GM12891 (cell line): Measurements from ENCODE around the gene MED29. TPM values are rescaled to one million over a fixed set of nuclear protein-coding genes. Genes with fewer than 3 reads are reported as not detected.

ENCODE experiments used
- DNase-seq: peaks from one replicate; pipeline ENCODE4 v3.0.0; 2011; ENCODE audit warnings: low spot score; ENCODE audit not compliant: insufficient read length
- FAIRE-seq: peaks from 2 replicates; lab custom pipeline; 2011; peaks lifted over from hg19 to GRCh38; lab: Jason Lieb, UNC
- PAX5 ChIP-seq: IDR thresholded peaks from 2 replicates; pipeline ENCODE4 v1.6.1; 2011; ENCODE audit warnings: low read length, moderate library complexity, mild to moderate bottlenecking; ENCODE audit not compliant: insufficient read depth, severe bottlenecking
- POLR2A ChIP-seq: IDR thresholded peaks from 2 replicates; pipeline ENCODE4 v1.6.1; 2011; ENCODE audit warnings: low read depth, low read length, control low read depth
- POLR2AphosphoS5 ChIP-seq: IDR thresholded peaks from 2 replicates; pipeline ENCODE4 v1.6.1; 2011; ENCODE audit warnings: low read depth, low read length, control low read depth
- POU2F2 ChIP-seq: IDR thresholded peaks from 2 replicates; pipeline ENCODE4 v1.6.1; 2011; ENCODE audit warnings: low read depth, mild to moderate bottlenecking, control low read depth, low read length, moderate library complexity
- SPI1 ChIP-seq: IDR thresholded peaks from 2 replicates; pipeline ENCODE4 v1.6.1; 2011; ENCODE audit warnings: low read depth, low read length, control low read depth
- TAF1 ChIP-seq: IDR thresholded peaks from 2 replicates; pipeline ENCODE4 v1.6.1; 2011; ENCODE audit warnings: low read depth, low read length, control low read depth
- polyA plus RNA-seq: library from polyadenylated mRNA; unstranded; fragments of >200 nt; gene quantifications from one replicate; pipeline ENCODE4 v1.2.1, GENCODE V29; 2012; ENCODE audit warnings: low read depth, missing spikeins, inconsistent platforms; ENCODE audit not compliant: missing spikeins

Gene MED29, protein sequence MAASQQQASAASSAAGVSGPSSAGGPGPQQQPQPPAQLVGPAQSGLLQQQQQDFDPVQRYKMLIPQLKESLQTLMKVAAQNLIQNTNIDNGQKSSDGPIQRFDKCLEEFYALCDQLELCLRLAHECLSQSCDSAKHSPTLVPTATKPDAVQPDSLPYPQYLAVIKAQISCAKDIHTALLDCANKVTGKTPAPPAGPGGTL
- polyA plus RNA-seq: 13.1 TPM

DNA sequence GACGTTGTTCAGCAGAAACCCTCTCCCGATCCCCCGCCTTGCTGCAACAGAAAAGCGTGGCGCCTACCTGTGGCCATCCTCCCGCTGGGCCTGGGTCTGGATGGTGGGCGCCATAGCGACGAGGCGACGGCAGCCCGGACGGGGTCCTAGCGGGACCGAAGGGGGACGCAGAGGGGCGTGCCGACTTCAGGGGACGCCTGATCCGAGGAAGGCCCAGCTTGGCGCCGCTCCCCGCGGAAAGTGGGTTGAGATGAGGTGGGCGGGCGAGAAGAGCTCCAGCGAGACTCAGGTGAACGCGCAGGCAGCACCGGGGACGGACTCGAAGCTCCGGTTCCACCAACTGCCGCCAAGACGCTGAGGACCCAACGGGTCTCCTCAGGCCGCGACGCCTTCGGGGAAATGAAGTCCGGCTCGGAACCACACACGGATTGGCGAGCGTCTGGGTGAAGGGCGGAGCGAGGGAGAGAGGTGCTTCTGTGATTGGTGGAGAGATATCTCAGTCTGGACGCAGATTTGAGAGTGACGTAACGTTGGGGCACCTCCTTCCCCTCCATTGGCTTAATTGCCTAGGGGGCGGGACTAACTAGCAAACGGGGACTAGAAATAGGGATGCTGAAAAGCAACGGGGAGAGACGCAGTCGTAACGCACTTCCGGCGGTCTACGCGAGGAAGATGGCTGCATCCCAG, at the start of gene MED29, which contains the start of gene PAF1:
MED29 (plus strand) TSS at position 628 of the 687 bp plus-strand sequence; CDS start at position 673, 45 bp downstream.
PAF1 (minus strand) TSS at position 356 of the 687 bp plus-strand sequence; CDS start at position 114, 242 bp downstream.
- FAIRE-seq (peak; percentile 100), DNase-seq (peak; percentile 98)
- TF ChIP-seq POU2F2 (peak; percentile 70; the same call in 1 of the 2 replicates), POLR2AphosphoS5 (peak; percentile 94), TAF1 (peak; percentile 98), PAX5 (no peak), SPI1 (peak; percentile 26; the same call in 1 of the 2 replicates), POLR2A (peak; percentile 98)

DNA sequence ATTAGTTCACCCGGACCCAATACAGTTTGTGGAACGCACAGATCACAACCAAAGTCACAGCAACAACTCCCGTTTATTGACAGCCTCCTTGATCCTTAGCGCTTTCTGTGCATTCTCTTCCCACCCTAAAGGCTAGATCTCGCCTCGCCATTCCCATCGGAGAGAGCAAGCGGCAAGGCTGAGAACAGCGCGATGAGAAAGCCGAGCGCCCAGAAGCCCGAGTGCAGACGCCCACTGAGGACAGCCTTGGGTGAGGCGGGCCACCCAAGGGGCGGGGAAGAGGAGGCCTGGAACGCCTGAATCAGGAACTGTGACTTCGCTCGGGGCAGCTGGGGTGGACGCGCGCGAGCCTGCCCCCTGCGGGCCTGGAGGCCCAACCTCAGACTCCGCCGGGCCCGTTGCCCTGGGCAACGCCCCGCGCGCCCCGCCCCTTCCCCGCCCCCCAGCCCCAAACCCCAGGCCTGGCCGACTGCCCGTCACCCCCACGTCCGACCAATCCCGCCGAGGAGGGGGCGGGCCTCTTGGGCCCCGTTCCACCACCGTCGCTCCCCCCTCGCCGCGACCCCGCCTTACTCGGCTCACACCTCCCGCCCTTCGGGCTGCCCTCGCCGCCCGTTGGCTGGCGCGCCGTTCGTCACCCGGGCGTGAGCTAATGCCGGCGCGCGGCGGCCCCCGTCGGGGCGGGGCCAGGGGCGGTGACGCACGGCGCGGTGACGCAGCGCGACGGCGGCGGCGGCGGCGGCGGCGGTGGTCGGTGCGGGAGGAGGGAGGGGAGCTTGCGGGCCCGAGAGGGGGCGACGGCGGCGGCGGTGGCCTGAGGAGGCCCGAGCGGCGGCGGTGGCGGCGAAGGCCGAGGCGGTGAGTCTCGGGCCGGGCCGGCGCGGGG, 49.2 kb upstream of the MED29 start, which contains the start of gene SAMD4B:
SAMD4B (plus strand) TSS at position 703 of the 886 bp plus-strand sequence. CDS start 14,473 bp downstream, outside the sequence.
- FAIRE-seq (peak; percentile 99), DNase-seq (peak; percentile 95)
- no peak for TF ChIP-seq POU2F2
- TF ChIP-seq TAF1: peak; percentile 94
- TF ChIP-seq PAX5: peak; percentile 86
- peak; percentile 38; the same call in 1 of the 2 replicates for TF ChIP-seq SPI1
- peak; percentile 96 for TF ChIP-seq POLR2AphosphoS5
- peak; percentile 95 for TF ChIP-seq POLR2A

DNA sequence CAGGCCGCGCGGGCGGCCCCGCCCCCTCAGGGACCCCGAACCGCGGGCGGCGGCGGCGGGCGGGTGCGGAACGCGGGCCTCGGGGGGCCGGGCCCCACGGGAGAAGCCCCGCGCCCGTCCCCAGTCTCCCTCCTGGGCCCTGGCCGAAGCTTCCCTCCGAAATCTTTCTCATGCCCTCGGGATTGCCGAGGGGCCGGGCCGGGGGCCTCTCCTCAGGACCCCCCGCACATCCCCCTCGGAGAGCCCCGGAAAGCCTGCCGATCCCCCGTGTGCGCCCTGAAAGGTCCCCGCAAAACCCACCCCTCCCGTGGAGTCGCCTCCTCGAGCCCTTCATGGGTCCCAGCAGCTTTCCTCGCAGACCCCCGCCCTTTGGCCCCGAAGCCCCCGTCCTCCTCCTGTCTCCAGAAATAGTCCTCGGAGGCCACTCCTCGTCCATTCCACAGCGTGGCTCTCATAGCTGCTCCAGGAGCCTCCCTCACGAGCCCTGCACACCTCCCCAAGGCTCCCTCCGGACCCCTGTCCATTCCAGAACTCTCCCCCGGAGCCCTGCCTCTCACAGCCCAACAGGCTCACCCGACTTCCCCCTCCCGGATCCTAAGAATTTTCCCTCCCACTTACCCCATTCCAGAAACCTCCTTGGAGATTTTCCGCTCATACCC, 48.4 kb upstream of the MED29 start:
- TF ChIP-seq SPI1 (no peak), POLR2AphosphoS5 (no peak), POLR2A (no peak), POU2F2 (no peak), TAF1 (no peak), PAX5 (no peak)
- DNase-seq (no peak), FAIRE-seq (no peak)

DNA sequence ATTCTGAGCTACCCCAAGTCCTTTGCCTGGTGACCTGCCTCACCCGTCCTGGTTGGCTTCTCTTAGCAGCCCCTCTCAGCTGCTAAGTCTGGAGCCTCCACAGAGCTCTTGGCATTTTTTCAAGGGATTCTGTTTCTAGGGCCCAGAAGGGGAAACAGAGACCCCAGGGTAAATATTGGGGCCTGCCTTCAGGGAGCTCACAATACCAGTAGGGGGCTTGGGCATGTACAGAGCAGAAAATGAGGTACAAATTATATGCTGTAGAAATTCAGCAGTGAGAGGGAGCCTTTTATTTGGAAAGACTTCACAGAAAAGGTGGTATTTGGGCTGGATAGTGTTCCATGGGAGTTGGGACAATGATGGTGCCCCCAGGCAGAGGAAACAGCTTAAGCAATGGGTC, 45.2 kb upstream of the MED29 start:
- FAIRE-seq: no peak
- TF ChIP-seq POLR2A (no peak), SPI1 (no peak), TAF1 (no peak), POU2F2 (no peak), PAX5 (no peak), POLR2AphosphoS5 (no peak)

DNA sequence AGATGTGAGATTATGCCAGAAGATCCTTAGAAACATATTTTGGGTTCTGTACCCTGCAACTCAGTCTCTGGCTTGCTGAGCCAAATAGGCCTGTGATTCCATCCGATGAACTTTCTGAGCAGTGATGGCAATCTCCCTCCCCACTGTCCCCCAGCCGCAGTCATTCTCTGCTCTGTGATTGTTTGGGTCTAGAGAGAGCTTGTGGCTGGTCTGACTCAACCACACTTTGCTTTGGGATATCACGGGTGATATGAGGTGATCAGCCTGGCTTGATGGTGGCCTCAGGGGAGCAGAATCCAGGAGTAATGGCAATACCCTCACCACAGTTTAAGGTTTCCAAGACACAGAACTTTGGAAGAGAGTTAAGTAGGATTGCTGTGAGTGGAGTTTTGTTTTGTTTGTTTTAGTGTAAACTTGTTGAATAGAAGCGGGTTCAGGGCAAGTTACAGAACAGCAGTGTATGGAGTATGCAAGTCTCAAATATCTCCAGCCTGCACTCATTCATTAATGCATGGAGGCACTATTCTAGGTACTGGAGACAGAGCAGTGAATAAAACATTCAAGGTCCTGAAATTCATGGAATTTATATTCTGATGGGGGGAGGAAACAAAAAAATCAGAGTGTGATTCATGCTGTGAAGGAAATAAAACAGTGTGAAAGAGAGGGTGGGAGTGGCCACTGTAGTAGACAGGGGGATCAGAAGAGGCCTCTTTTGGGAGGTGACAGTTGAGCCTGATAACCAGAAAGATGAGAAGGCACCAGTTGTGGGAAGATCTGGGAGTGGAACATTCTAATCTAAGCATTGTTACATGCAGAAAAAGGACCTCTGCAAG, 43.6 kb upstream of the MED29 start:
- FAIRE-seq: no peak
- DNase-seq: no peak
- TF ChIP-seq POLR2A (no peak), POU2F2 (no peak), POLR2AphosphoS5 (no peak)

More for the DNA sequence above, 45.2 kb upstream of the MED29 start:
- DNase-seq: no peak

DNA sequence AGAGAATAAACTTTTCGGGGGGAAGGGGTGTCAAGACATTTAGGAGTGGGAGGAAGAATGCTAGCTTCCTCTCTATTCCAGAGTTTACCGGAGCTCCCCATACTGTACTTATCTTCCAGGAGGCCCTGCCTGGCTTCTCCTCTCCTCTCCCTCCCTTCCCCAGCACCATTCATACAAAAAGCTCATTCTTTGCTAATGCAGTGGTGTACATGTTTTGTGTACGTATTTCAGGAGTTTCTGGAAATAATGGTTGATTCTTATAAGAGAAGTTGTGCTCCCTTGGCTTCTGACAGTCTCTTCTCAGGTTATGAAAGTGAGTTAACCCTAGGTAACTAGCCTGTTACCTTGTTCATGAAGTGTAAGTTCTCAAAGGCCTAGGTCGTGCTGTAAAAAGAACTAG, 41.9 kb upstream of the MED29 start:
- no peak for FAIRE-seq

DNA sequence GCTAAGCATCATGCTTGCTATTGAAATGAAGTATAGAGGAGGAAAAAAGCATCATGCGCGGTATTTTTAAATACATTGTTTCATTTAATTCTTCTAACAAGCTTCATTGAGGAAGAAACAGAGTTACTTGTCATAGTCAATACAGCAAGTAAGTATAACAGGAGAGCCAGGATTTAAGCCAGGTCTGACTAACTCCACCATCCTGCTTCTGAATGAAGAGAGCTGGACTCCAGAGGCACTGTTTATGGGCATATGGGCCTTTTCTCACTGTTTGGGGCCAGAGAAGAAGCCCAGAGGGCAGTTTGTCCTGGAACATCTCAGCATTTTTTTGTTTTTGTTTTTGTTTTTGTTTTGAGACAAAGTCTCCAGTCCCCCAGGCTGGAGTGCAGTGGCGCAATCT, 41.0 kb upstream of the MED29 start:
- no peak for FAIRE-seq

More for the DNA sequence above, 41.9 kb upstream of the MED29 start:
- TF ChIP-seq PAX5: no peak
- TF ChIP-seq POLR2AphosphoS5: no peak
- TF ChIP-seq SPI1: no peak
- TF ChIP-seq POU2F2: no peak
- TF ChIP-seq POLR2A: no peak
- TF ChIP-seq TAF1: no peak
- DNase-seq: no peak

DNA sequence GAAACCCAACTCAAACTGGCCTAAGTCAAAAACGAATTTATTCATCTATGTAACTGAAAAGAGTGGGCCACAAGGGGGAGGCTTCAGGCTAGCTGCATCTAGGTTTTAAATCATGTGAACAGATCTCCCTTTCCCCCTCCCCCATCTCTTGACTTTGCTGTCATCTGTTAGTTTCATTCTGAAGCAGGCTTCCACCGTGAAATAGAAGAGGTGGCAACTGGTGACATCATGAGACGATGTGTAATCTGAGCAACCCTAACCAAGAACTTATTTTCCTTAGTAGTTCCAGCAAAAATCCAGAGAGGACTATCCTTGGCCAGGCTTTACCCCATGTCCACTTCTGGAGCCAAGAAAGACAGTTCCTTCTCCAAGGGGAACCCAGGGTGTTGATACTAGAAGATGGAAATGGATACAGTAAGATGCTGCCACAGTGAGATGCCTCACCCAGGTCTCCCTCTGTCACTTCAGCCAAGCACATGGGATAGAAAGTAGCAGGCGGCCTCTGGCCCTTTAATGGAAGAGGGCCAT, 39.6 kb upstream of the MED29 start:
- TF ChIP-seq TAF1 (no peak), POLR2AphosphoS5 (no peak), POLR2A (no peak), PAX5 (no peak), SPI1 (no peak), POU2F2 (no peak; the same call in 1 of the 2 replicates)
- FAIRE-seq (peak; percentile 74), DNase-seq (peak; percentile 75)

More for the DNA sequence above, 41.0 kb upstream of the MED29 start:
- DNase-seq: no peak
- TF ChIP-seq POU2F2 (no peak), POLR2A (no peak), PAX5 (no peak), POLR2AphosphoS5 (no peak), SPI1 (no peak), TAF1 (no peak)
